GM21526 (cell line): Measurements from ENCODE around the gene PANK2.
"Not testable (repeated sequence)": the region's sequence is repeated elsewhere in the genome, so short reads cannot be mapped to it uniquely, and the experiment has no call there.

Source experiments
- ATAC-seq: cut with Tn5 transposase; IDR thresholded peaks from one replicate; pipeline ENCODE4 v1.9.1; 2021; ENCODE audit warnings: moderate library complexity; ENCODE audit not compliant: unreplicated experiment, low FRiP score

The PANK2 gene

DNA sequence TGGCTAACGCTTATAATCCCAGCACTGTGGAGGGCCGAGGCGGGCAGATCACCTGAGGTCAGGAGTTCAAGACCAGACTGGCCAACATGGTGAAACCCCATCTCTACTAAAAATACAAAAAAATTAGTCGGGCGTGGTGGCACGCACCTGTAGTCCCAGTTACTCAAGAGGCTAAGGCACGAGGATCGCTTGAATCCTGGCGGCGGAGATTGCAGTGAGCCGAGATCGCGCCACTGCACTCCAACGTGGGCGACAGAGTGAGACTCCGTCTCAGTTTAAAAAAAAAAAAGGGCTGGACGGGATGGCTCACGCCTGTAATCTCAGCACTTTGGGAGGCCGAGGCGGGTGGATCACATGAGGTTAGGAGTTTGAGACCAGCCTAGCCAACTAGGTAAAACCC lies 83.4 kb downstream of the PANK2 start:
- ATAC-seq = not testable (repeated sequence)

GRCh38 chr20:3973705-3974104 lies 84.5 kb downstream of the PANK2 start:
- no peak for ATAC-seq

- no peak for ATAC-seq
Observed at GRCh38 chr20:3976511-3976910, 87.3 kb downstream of the PANK2 start.
